Erythroblast (primary cell): Measurements from ENCODE around the gene SCUBE2.

Experiments
- GATA1 ChIP-seq: IDR thresholded peaks from 2 replicates; pipeline ENCODE4 v1.6.1; 2011; ENCODE audit warnings: low read depth, mild to moderate bottlenecking, control low read depth, low read length, moderate library complexity
- POLR2A ChIP-seq: IDR thresholded peaks from 2 replicates; pipeline ENCODE4 v1.6.1; 2011; ENCODE audit warnings: mild to moderate bottlenecking, low read length

DNA sequence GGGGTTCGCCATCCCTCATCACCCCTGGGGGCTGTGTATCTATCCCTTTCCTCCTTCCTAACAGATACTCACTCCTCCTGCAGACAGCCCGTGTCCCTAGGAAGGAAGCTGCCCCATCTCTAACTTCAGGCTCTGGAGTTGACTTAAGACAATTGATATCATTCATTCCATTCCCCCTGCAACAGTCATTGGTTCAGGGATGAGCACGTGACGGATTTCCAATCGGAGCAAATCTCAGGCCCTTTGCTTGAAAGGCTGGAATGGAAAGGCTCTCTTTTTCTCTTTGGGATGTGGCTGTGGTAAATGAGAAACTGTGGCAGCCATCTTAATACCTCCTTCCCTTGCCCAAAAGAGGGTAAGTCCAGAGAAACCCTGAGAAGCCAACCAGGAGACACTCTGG is 5.0 kb upstream of the SCUBE2 start:
- TF ChIP-seq POLR2A (no peak), GATA1 (no peak)
